GM12875 (cell line): ENCODE measurements around the gene AHNAK.

Experiments
- H3K4me3 ChIP-seq: one replicate; pipeline ENCODE4 v1.5.1; 2011; ENCODE audit warnings: low read depth, low read length, control low read depth
- CTCF ChIP-seq: IDR thresholded peaks from 2 replicates; pipeline ENCODE4 v1.5.1; 2011; ENCODE audit warnings: low read depth, mild to moderate bottlenecking, control low read depth, inconsistent platforms, low read length, moderate library complexity, borderline replicate concordance; ENCODE audit not compliant: insufficient read depth

AHNAK gene

GRCh38 chr11:62487136-62487535, 59.5 kb downstream of the AHNAK start:
- H3K4me3 ChIP-seq, result no peak overlapping the region
- no peak for TF ChIP-seq CTCF

GRCh38 chr11:62484352-62484751, 62.3 kb downstream of the AHNAK start:
- TF ChIP-seq CTCF, result no peak
- no peak overlapping the region for H3K4me3 ChIP-seq

GRCh38 chr11:62482753-62483152, 63.9 kb downstream of the AHNAK start:
- H3K4me3 ChIP-seq, result no peak overlapping the region
- TF ChIP-seq CTCF, result no peak

DNA sequence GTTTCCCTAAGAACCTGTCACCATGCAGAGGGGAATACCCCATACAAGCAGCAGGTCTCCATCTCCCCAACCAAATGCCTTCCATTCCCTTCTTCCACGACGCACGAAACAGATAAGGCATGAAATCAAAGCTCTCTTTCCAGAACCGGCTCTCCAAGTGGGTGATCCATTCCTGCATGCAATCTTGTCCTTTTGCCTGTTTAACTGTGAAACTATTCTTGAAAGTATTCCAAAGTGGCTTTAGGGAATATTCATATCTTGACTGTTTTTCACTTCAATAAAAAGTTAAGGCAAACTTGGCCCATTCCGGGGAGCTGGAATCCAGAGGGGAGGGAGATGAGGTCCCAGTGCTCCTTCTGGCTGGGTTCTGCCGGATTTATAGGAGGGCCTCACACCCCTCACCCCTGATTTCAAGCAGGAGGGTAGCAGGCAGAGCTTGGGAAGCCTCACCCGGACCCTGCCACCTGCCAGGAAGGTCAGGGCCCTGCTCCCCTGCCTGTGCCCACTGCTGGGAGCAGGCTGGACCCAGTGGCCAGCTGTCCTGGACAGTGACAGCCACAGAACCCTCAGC, 66.9 kb downstream of the AHNAK start:
- TF ChIP-seq CTCF, result no peak
- no peak overlapping the region for H3K4me3 ChIP-seq

DNA sequence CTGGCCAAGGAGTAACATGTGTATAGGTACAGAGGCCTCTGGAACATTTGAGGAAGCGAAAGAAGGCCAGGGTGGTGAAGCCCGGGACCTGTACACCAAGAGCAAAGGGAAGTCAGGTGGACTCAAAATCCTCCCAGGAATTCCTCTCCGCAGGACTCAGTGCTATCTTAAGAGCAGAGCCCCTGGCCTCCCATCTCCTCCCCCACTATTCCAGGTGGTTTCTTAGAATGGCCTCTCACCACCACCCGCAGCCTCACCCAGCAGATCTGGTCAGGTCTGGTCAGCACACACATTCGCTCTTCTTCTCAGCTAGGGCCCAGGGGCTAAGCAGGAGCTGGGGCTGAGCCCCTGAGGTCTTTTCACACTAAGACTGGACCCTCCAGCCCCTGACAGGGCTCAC, 68.7 kb downstream of the AHNAK start:
- TF ChIP-seq CTCF, result no peak
- H3K4me3 ChIP-seq, result no peak overlapping the region

GRCh38 chr11:62472063-62472884, 74.3 kb downstream of the AHNAK start:
- TF ChIP-seq CTCF, result no peak
- H3K4me3 ChIP-seq, result no peak overlapping the region

- no peak for TF ChIP-seq CTCF
- H3K4me3 ChIP-seq, result no peak overlapping the region
Measured at GRCh38 chr11:62471603-62472002, 75.0 kb downstream of the AHNAK start.
